Testis (tissue), 2 donors: ENCODE measurements around the gene RIPOR2.

Experiments
- POLR2A ChIP-seq: fragments of 450-650 bp; IDR thresholded peaks from one replicate; pipeline ENCODE4 v1.6.1; 2017; ENCODE audit warnings: antibody characterized with exemption, mild to moderate bottlenecking, moderate library complexity
- TF ChIP-seq, protein P1 (sequence below), 3 experiments: fragments of 450-650 bp in 2 of 3; fragments of 200-600 bp in 1 of 3; sonication (generic) in 1 of 3; IDR thresholded peaks; one replicate each; pipeline ENCODE4 v1.5.1; 2016 to 2019; ENCODE audit warnings: antibody characterized with exemption in 3 of 3, mild to moderate bottlenecking in 2 of 3, moderate library complexity in 1 of 3

DNA sequence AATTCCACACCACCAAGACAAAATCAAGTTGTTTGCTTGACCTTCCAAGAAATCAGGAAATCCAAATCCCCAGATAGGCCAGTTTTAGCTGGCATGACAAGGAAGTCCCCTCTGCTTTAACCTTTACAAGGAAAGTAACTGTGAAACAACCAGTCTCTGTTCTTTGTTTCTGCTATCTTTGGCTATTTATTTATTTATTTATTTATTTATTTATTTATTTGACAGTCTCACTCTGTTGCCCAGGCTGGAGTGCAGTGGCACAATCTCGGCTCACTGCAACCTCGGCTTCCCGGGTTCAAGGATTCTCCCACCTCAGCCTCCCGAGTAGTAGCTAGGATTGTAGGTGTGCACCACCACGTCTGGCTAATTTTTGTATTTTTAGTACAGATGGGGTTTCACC is 175.6 kb downstream of the RIPOR2 start:
- no peak for TF ChIP-seq POLR2A
- TF ChIP-seq, protein P1, sequence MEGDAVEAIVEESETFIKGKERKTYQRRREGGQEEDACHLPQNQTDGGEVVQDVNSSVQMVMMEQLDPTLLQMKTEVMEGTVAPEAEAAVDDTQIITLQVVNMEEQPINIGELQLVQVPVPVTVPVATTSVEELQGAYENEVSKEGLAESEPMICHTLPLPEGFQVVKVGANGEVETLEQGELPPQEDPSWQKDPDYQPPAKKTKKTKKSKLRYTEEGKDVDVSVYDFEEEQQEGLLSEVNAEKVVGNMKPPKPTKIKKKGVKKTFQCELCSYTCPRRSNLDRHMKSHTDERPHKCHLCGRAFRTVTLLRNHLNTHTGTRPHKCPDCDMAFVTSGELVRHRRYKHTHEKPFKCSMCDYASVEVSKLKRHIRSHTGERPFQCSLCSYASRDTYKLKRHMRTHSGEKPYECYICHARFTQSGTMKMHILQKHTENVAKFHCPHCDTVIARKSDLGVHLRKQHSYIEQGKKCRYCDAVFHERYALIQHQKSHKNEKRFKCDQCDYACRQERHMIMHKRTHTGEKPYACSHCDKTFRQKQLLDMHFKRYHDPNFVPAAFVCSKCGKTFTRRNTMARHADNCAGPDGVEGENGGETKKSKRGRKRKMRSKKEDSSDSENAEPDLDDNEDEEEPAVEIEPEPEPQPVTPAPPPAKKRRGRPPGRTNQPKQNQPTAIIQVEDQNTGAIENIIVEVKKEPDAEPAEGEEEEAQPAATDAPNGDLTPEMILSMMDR (IDR thresholded peaks at IDR 0.05) = no peak
